GM21723 (cell line): ENCODE measurements around the gene DYRK1A.

Source experiments
- ATAC-seq: cut with Tn5 transposase; IDR thresholded peaks from one replicate; pipeline ENCODE4 v1.9.1; 2021; ENCODE audit warnings: mild to moderate bottlenecking, moderate library complexity; ENCODE audit not compliant: unreplicated experiment

Gene DYRK1A

GRCh38 chr21:37414292-37415253 is 48.0 kb downstream of the DYRK1A start:
- ATAC-seq: no peak

- ATAC-seq: no peak
These were observed 49.4 kb downstream of the DYRK1A start for GRCh38 chr21:37415939-37416338.

- ATAC-seq: no peak
These were observed 50.3 kb downstream of the DYRK1A start for GRCh38 chr21:37416914-37417313.

GRCh38 chr21:37419228-37419906 is 52.8 kb downstream of the DYRK1A start:
- no peak for ATAC-seq

- no peak for ATAC-seq
These were observed 54.7 kb downstream of the DYRK1A start for GRCh38 chr21:37421306-37421705.

- ATAC-seq: no peak
These were observed 55.8 kb downstream of the DYRK1A start for GRCh38 chr21:37422382-37422781.

- ATAC-seq: no peak
These were observed 56.5 kb downstream of the DYRK1A start for GRCh38 chr21:37423103-37423502.

GRCh38 chr21:37424396-37424795 is 57.8 kb downstream of the DYRK1A start:
- ATAC-seq: no peak

- ATAC-seq: no peak
These were observed 58.4 kb downstream of the DYRK1A start for GRCh38 chr21:37425001-37425400.

- ATAC-seq: no peak
These were observed 59.1 kb downstream of the DYRK1A start for GRCh38 chr21:37425684-37426083.

- ATAC-seq: no peak
These were observed 60.6 kb downstream of the DYRK1A start for GRCh38 chr21:37427221-37427620.

- no peak for ATAC-seq
These were observed 62.8 kb downstream of the DYRK1A start for GRCh38 chr21:37429356-37429755.

- ATAC-seq: no peak
These were observed 63.7 kb downstream of the DYRK1A start for GRCh38 chr21:37430184-37430821.

- ATAC-seq: no peak
These were observed 64.7 kb downstream of the DYRK1A start for GRCh38 chr21:37431243-37431642.

GRCh38 chr21:37432710-37433455 is 66.3 kb downstream of the DYRK1A start:
- ATAC-seq: no peak

GRCh38 chr21:37433456-37433840 is 66.9 kb downstream of the DYRK1A start:
- no peak for ATAC-seq

GRCh38 chr21:37435120-37435519 is 68.5 kb downstream of the DYRK1A start:
- ATAC-seq: no peak

GRCh38 chr21:37435711-37436110 is 69.1 kb downstream of the DYRK1A start:
- no peak for ATAC-seq

- ATAC-seq: no peak
These were observed 69.6 kb downstream of the DYRK1A start for GRCh38 chr21:37436174-37436573.

GRCh38 chr21:37437376-37438080 is 71.0 kb downstream of the DYRK1A start:
- ATAC-seq: no peak
